ENCODE results near the gene ACMSD. TPM values are rescaled to one million over a fixed set of nuclear protein-coding genes. Genes with fewer than 3 reads are reported as not detected.

ACMSD gene
- total and polyA plus RNA-seq, 9 of the 15 experiments (the other 6 are each of a cell fraction or from before 2014, with no cell fraction given): not detected

DNA sequence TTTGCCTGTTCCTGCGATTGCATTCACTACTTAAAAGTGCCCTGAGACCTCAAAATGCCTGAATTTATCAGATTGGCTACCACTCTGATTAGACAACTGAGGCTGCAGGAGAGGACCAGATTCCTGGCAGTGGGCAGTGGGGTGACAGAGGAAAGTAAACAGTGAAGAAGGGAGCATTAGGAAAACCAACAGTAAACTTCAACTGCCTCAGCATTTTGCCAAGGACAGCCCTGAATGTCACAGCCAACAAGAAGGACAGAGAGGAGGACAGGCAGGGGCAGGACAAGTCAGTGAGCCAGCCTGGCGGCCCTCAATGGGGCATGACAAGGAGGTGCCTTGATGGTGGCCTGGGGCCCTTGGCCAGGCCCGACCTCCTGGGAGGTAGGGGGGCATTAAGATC lies 24.3 kb downstream of the ACMSD start:
- H3K27ac ChIP-seq (ENCODE audit: extremely low read depth, low read depth, low read length): no peak overlapping the region
- ATAC-seq (no peak), DNase-seq (ENCODE audit: extremely low read depth in 1 of 4, low spot score in 3 of 4) (no peak), FAIRE-seq (no peak)
- intact Hi-C loops (cut with micrococcal nuclease) (no loop called here), in situ Hi-C loops (cut with MboI) (no loop called here)
- H3K79me2 ChIP-seq (ENCODE audit: control insufficient read depth, insufficient read depth, low read length): no peaks in the 10 kb centered on the region
- H3K27me3 ChIP-seq (ENCODE audit: control insufficient read depth in 2 of 2, insufficient read depth in 2 of 2, low read length in 2 of 2): peaks cover 0 to 17% of the 10 kb centered on the region in 2 experiments; a peak in 2 of 5 replicates
- TF ChIP-seq ZNF76 (CRISPR knock-in tag; IDR thresholded peaks at IDR 0.05; ENCODE audit: borderline replicate concordance): no peak
- no peak for TF ChIP-seq RBM39 (optimal IDR thresholded peaks at IDR 0.05; ENCODE audit: low read depth, low read length)
- no peak for TF ChIP-seq NCOA6 (IDR thresholded peaks at IDR 0.05)
- TF ChIP-seq, protein P1, sequence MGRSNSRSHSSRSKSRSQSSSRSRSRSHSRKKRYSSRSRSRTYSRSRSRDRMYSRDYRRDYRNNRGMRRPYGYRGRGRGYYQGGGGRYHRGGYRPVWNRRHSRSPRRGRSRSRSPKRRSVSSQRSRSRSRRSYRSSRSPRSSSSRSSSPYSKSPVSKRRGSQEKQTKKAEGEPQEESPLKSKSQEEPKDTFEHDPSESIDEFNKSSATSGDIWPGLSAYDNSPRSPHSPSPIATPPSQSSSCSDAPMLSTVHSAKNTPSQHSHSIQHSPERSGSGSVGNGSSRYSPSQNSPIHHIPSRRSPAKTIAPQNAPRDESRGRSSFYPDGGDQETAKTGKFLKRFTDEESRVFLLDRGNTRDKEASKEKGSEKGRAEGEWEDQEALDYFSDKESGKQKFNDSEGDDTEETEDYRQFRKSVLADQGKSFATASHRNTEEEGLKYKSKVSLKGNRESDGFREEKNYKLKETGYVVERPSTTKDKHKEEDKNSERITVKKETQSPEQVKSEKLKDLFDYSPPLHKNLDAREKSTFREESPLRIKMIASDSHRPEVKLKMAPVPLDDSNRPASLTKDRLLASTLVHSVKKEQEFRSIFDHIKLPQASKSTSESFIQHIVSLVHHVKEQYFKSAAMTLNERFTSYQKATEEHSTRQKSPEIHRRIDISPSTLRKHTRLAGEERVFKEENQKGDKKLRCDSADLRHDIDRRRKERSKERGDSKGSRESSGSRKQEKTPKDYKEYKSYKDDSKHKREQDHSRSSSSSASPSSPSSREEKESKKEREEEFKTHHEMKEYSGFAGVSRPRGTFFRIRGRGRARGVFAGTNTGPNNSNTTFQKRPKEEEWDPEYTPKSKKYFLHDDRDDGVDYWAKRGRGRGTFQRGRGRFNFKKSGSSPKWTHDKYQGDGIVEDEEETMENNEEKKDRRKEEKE (IDR thresholded peaks at IDR 0.05; ENCODE audit: borderline replicate concordance in 1 of 2, control insufficient read depth in 1 of 2, low read depth in 2 of 2, low read length in 1 of 2): no peak
- TF ChIP-seq, protein P2, sequence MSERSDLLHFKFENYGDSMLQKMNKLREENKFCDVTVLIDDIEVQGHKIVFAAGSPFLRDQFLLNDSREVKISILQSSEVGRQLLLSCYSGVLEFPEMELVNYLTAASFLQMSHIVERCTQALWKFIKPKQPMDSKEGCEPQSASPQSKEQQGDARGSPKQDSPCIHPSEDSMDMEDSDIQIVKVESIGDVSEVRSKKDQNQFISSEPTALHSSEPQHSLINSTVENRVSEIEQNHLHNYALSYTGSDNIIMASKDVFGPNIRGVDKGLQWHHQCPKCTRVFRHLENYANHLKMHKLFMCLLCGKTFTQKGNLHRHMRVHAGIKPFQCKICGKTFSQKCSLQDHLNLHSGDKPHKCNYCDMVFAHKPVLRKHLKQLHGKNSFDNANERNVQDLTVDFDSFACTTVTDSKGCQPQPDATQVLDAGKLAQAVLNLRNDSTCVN (CRISPR knock-in tag; IDR thresholded peaks at IDR 0.05): no peak
- no peak for TF ChIP-seq GATAD2A (IDR thresholded peaks at IDR 0.05)
- no peak for TF ChIP-seq ZEB2 (IDR thresholded peaks at IDR 0.05)
- no peak for TF ChIP-seq FOXM1 (IDR thresholded peaks at IDR 0.05; ENCODE audit: low read depth)
- no peak for TF ChIP-seq FOXM1 (CRISPR knock-in tag; IDR thresholded peaks at IDR 0.05; ENCODE audit: low read depth)
- TF ChIP-seq GATA2 (CRISPR knock-in tag; IDR thresholded peaks at IDR 0.05): no peak
- TF ChIP-seq, protein P3, sequence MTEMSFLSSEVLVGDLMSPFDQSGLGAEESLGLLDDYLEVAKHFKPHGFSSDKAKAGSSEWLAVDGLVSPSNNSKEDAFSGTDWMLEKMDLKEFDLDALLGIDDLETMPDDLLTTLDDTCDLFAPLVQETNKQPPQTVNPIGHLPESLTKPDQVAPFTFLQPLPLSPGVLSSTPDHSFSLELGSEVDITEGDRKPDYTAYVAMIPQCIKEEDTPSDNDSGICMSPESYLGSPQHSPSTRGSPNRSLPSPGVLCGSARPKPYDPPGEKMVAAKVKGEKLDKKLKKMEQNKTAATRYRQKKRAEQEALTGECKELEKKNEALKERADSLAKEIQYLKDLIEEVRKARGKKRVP (CRISPR knock-in tag; IDR thresholded peaks at IDR 0.05): no peak
- TF ChIP-seq HDAC3 (IDR thresholded peaks at IDR 0.05; ENCODE audit: borderline replicate concordance, partially characterized antibody): no peak
- TF ChIP-seq ZFP30 (CRISPR knock-in tag; IDR thresholded peaks at IDR 0.05; ENCODE audit: borderline replicate concordance): no peak
- TF ChIP-seq ZNF695 (CRISPR knock-in tag; IDR thresholded peaks at IDR 0.05): no peak
- TF ChIP-seq DIDO1 (tag; IDR thresholded peaks at IDR 0.05; ENCODE audit: low read depth): no peak
- no peak overlapping the region for H2AFZ ChIP-seq (ENCODE audit: low read depth, low read length)
- no peak overlapping the region for H3K4me3 ChIP-seq
- no peaks in the 10 kb centered on the region for H3K9me1 ChIP-seq (ENCODE audit: control insufficient read depth, insufficient read depth, low read length)
- ChIA-PET CTCF (ENCODE audit: low intra/inter-chr PET ratio) (no interaction called here), POLR2A (no interaction called here)
- peaks cover 0 to 3% of the 10 kb centered on the region in 2 experiments; a peak in 2 of 5 replicates for H3K4me1 ChIP-seq (replicated peaks in 1 of 2; ENCODE audit: control insufficient read depth in 2 of 2, insufficient read depth in 2 of 2, low read length in 2 of 2)
- H3K9me3 ChIP-seq (replicated peaks; ENCODE audit: control insufficient read depth, insufficient read depth, low read depth, low read length): no peaks in the 10 kb centered on the region
- 0% methylated on average over 3 of the region's 3 CpGs for WGBS (ENCODE audit: insufficient coverage, low coverage, missing lambda C conversion rate)
- H4K20me1 ChIP-seq (replicated peaks; ENCODE audit: control insufficient read depth, insufficient read depth, low read length): no peaks in the 10 kb centered on the region
- no peaks in the 10 kb centered on the region for H3K36me3 ChIP-seq (ENCODE audit: control insufficient read depth, insufficient read depth, low read length)
- H3K4me2 ChIP-seq (ENCODE audit: insufficient read depth, low read length): no peak overlapping the region
- BruUV-seq (replicated peaks): no TSS peak
- H3K9ac ChIP-seq (ENCODE audit: insufficient read depth in 1 of 2, low read depth in 2 of 2, low read length in 2 of 2): no peak overlapping the region; a peak in 1 of 4 replicates
